HepG2 (cell line): ENCODE results near the gene TMEM200C. TPM values are rescaled to one million over a fixed set of nuclear protein-coding genes. Genes with fewer than 3 reads are reported as not detected.

Experiments used
- ATAC-seq: fragments of 200-7000 bp; cut with Tn5 transposase; 3 replicates; pipeline ENCODE4 v1.9.1; 2020; ENCODE audit warnings: mild to moderate bottlenecking, moderate library complexity
- BruUV-seq: library from RNA; stranded (reverse); fragments of 400-500 nt; replicated peaks from 2 replicates; lab custom pipeline; 2021; lab: Mats Ljungman, UMichigan
- CTCF ChIA-PET: fragments of 300-600 bp; formaldehyde crosslinking; extraction: SDS; loops from one replicate; lab custom pipeline; 2021; ENCODE audit warnings: low total read pairs, inconsistent platforms, low intra/inter-chr PET ratio; lab: Yijun Ruan, JAX
- POLR2A ChIA-PET: fragments of 350-600 bp; sonication (Branson Sonifier 250); formaldehyde crosslinking; loops from one replicate; lab custom pipeline; 2020; ENCODE audit warnings: antibody characterized with exemption, inconsistent platforms; lab: Yijun Ruan, JAX
- DNase-seq: peaks from one replicate; pipeline ENCODE4 v3.0.0-alpha.2; 2015; ENCODE audit warnings: low spot score
- FAIRE-seq: peaks from 3 replicates; lab custom pipeline; 2011; peaks lifted over from hg19 to GRCh38; lab: Jason Lieb, UNC
- H2AFZ ChIP-seq: one replicate; pipeline ENCODE4 v1.6.1; 2011; ENCODE audit warnings: low read length, inconsistent platforms
- H3K27ac ChIP-seq: fragments of 300-600 bp; 3 replicates; pipeline ENCODE4 v1.8.0; 2011; ENCODE audit warnings: mixed run types, mild to moderate bottlenecking, mixed read lengths, low read length, inconsistent platforms; ENCODE audit not compliant: insufficient read depth; ENCODE audit errors: extremely low read length
- H3K27me3 ChIP-seq, 2 experiments: fragments of 200-600 bp in 1 of 2; 2 replicates in 1 of 2; 3 replicates in 1 of 2; pipeline versions ENCODE4 v1.6.0 to v1.8.0; 2011; ENCODE audit warnings: low read length in 2 of 2, mild to moderate bottlenecking in 2 of 2, moderate library complexity in 2 of 2, inconsistent platforms in 1 of 2; ENCODE audit not compliant: insufficient read depth in 2 of 2, control insufficient read depth in 1 of 2
- H3K36me3 ChIP-seq, 2 experiments: fragments of 200-600 bp in 1 of 2; replicated peaks in 1 of 2; 2 replicates in 1 of 2; 3 replicates in 1 of 2; pipeline versions ENCODE4 v1.5.1 to v1.8.0; 2011; ENCODE audit warnings: low read length in 2 of 2, inconsistent platforms in 1 of 2; ENCODE audit not compliant: insufficient read depth in 2 of 2, control insufficient read depth in 1 of 2
- H3K4me1 ChIP-seq: 2 replicates; pipeline ENCODE4 v1.5.1; 2012; ENCODE audit warnings: low read length, inconsistent platforms; ENCODE audit not compliant: insufficient read depth
- H3K4me2 ChIP-seq: 2 replicates; pipeline ENCODE4 v1.6.0; 2011; ENCODE audit warnings: low read depth, low read length, inconsistent platforms
- H3K4me3 ChIP-seq, 3 experiments: fragments of 200-600 bp in 1 of 3; sonication (generic), shearing (Covaris generic) in 1 of 3; replicated peaks in 1 of 3; 2 replicates each; pipeline ENCODE4 v1.5.1; 2011 to 2016; ENCODE audit warnings: low read length in 3 of 3, inconsistent platforms in 2 of 3, low read depth in 2 of 3, mild to moderate bottlenecking in 2 of 3, control low read depth in 1 of 3, mixed read lengths in 1 of 3; ENCODE audit not compliant: insufficient read depth in 1 of 3
- H3K79me2 ChIP-seq: one replicate; pipeline ENCODE4 v1.6.1; 2011; ENCODE audit warnings: low read length, inconsistent platforms; ENCODE audit not compliant: insufficient read depth
- H3K9ac ChIP-seq: 2 replicates; pipeline ENCODE4 v1.6.0; 2011; ENCODE audit warnings: mild to moderate bottlenecking, low read depth, low read length, inconsistent platforms; ENCODE audit not compliant: insufficient read depth
- H3K9me3 ChIP-seq: 2 replicates; pipeline ENCODE4 v1.5.1; 2012; ENCODE audit warnings: mild to moderate bottlenecking, low read length
- H4K20me1 ChIP-seq: 2 replicates; pipeline ENCODE4 v1.6.0; 2011; ENCODE audit warnings: inconsistent platforms, mild to moderate bottlenecking, low read length, moderate library complexity; ENCODE audit not compliant: insufficient read depth
- KLF9 ChIP-seq: IDR thresholded peaks from 2 replicates; pipeline ENCODE4 v1.6.1; 2016; ENCODE audit warnings: low read depth
- MAZ ChIP-seq, 2 experiments: sonication (generic) in 1 of 2; formaldehyde crosslinking in 1 of 2; IDR thresholded peaks; 2 replicates each; pipeline versions ENCODE4 v1.5.0 to v1.6.1; 2012 to 2020; ENCODE audit warnings: low read depth in 2 of 2, mild to moderate bottlenecking in 2 of 2, borderline replicate concordance in 1 of 2, improper control_type of control experiment in 1 of 2, low read length in 1 of 2, missing genetic modification reagents in 1 of 2, moderate library complexity in 1 of 2
- MED1 ChIP-seq: sonication (generic); formaldehyde crosslinking; IDR thresholded peaks from 2 replicates; pipeline ENCODE4 v1.4.0; 2020; ENCODE audit warnings: missing genetic modification reagents
- MTF2 ChIP-seq: sonication (generic); formaldehyde crosslinking; IDR thresholded peaks from 2 replicates; pipeline ENCODE4 v1.5.0; 2020; ENCODE audit warnings: missing genetic modification reagents, borderline replicate concordance
- RAD21 ChIP-seq: fragments of 450-650 bp; formaldehyde crosslinking; IDR thresholded peaks from 2 replicates; pipeline ENCODE4 v1.5.0; 2020; ENCODE audit warnings: mild to moderate bottlenecking
- STAT5B ChIP-seq: sonication (generic); formaldehyde crosslinking; IDR thresholded peaks from 2 replicates; pipeline ENCODE4 v1.4.0; 2020; ENCODE audit warnings: missing genetic modification reagents
- ZNF343 ChIP-seq: sonication (generic); formaldehyde crosslinking; IDR thresholded peaks from 2 replicates; pipeline ENCODE4 v1.4.0; 2020; ENCODE audit warnings: mild to moderate bottlenecking, missing genetic modification reagents
- ZNF782 ChIP-seq: sonication (generic); formaldehyde crosslinking; IDR thresholded peaks from 2 replicates; pipeline ENCODE4 v1.4.0; 2020; ENCODE audit warnings: missing genetic modification reagents, mild to moderate bottlenecking, borderline replicate concordance
- ZSCAN9 ChIP-seq: IDR thresholded peaks from 2 replicates; pipeline ENCODE4 v1.6.1; 2016; ENCODE audit warnings: borderline replicate concordance
- WGBS: methylation state at CpG from one replicate; pipeline ENCODE4 v1.1.6; 2017; ENCODE audit warnings: low lambda C conversion rate; 5-methylcytosine and 5-hydroxymethylcytosine counted together
- in situ Hi-C: cut with HindIII; loops from 2 replicates; pipeline ENCODE4 v1.10.0; 2017; ENCODE audit warnings: low pct_unique_long_range_greater_than_20kb; ENCODE audit not compliant: extremely low pct_ligation_motif_present
- intact Hi-C: fragments of 100-400 bp; cut with micrococcal nuclease; formaldehyde crosslinking; loops from one replicate; pipeline ENCODE4 v1.10.0; 2022; ENCODE audit not compliant: unreplicated experiment
- polyA plus RNA-seq, 8 experiments: library from polyadenylated mRNA; depleted of rRNA in 3 of 8; stranded (reverse) in 7 of 8; unstranded in 1 of 8; fragments of >200 nt; fragmentation: Illumina TruSeq in 4 of 8; extraction: Trizol in 4 of 8; gene quantifications; 2 replicates each; pipeline versions ENCODE4 v1.2.1 to v1.2.3, GENCODE V29; 2011 to 2016; ENCODE audit warnings: low read depth in 4 of 8, missing spikeins in 1 of 8, mixed read lengths in 1 of 8; ENCODE audit not compliant: insufficient read depth in 1 of 8
- total RNA-seq, 5 experiments: library from RNA; depleted of rRNA; stranded (reverse); fragments of >200 nt; fragmentation: Illumina TruSeq; extraction: Trizol; gene quantifications; 2 replicates each; pipeline ENCODE4 v1.2.3, GENCODE V29; 2016; ENCODE audit warnings: low read depth in 1 of 5
- TF ChIP-seq, protein P1 (sequence below), 2 experiments: fragments of 450-650 bp in 1 of 2; sonication (generic) in 1 of 2; formaldehyde crosslinking; IDR thresholded peaks; 2 replicates each; pipeline versions ENCODE4 v1.5.0 to v1.8.0; 2020 to 2022; ENCODE audit warnings: mild to moderate bottlenecking in 1 of 2, missing genetic modification reagents in 1 of 2

TMEM200C gene
- total and polyA plus RNA-seq, 2 of the 13 experiments (the other 11 are each of a cell fraction or from before 2014, with no cell fraction given): 0.04 TPM; not detected in 1

DNA sequence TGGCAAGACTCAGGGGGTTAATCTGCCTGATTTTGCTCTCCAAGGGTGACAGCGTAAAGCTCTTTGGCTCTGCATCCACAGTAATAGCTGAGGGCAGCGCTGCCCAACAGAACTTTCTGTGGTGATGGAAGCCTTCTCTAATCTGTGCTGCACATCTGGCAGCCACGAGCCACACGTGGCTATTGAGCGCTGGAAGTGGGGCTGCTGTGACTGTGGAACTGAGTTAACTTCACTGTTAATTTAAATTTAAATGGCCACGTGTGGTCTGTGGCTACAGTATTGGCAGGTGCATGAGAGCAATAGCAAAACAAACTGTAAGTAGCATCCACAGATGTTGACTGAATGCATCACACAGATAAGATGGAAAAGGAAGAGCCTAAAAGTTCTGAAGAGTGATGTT lies 47.3 kb upstream of the TMEM200C start (continued):
- TF ChIP-seq MAZ (IDR thresholded peaks at IDR 0.05; ENCODE audit: borderline replicate concordance, low read depth, low read length) (no peak), MAZ (CRISPR knock-in tag; IDR thresholded peaks at IDR 0.05; ENCODE audit: low read depth) (no peak), RAD21 (CRISPR knock-in tag) (no peak), ZNF782 (CRISPR knock-in tag) (no peak), MTF2 (no peak), KLF9 (CRISPR knock-in tag) (no peak)

DNA sequence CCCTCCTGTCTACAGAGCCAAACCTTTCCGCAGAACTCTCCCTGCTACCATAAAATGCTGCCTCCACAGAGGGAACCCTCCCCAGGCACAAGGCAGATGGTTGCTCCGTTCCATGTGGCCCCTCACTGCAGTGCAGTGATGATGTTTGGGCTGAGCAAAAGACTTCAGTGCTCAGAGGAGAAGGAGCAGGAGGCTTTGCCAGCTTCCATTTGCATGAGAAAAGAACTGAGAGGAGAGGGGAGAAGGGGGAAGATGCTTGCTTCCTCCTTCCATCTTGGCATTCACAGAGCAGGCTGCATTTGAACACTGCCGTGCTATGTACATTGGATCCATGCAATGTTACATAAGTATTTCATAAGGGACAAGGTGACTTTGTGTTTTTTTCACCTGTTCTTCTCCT lies 46.6 kb upstream of the TMEM200C start:
- no peak for TF ChIP-seq MED1 (CRISPR knock-in tag)
- TF ChIP-seq, protein P1, sequence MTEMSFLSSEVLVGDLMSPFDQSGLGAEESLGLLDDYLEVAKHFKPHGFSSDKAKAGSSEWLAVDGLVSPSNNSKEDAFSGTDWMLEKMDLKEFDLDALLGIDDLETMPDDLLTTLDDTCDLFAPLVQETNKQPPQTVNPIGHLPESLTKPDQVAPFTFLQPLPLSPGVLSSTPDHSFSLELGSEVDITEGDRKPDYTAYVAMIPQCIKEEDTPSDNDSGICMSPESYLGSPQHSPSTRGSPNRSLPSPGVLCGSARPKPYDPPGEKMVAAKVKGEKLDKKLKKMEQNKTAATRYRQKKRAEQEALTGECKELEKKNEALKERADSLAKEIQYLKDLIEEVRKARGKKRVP (CRISPR knock-in tag; IDR thresholded peaks at IDR 0.05): 0 out of 4 replicates have a peak, but pooled peaks of 1 of the 2 experiments have one; percentile 17
- no peak for TF ChIP-seq ZNF343
- no peak for TF ChIP-seq ZSCAN9 (CRISPR knock-in tag)
- TF ChIP-seq STAT5B (CRISPR knock-in tag): no peak
- TF ChIP-seq, all 625 proteins: peak for 1
- FAIRE-seq: no peak
- Histone ChIP-seq H3K9ac (no peak overlapping the region), H3K4me1 (no peaks in the 10 kb centered on the region), H3K4me3 (no peak overlapping the region), H3K27me3 (peaks cover 0 to 5% of the 10 kb centered on the region in 2 experiments; a peak in 1 of 5 replicates), H3K9me3 (no peaks in the 10 kb centered on the region), H2AFZ (no peak overlapping the region), H3K27ac (no peak overlapping the region), H3K79me2 (no peaks in the 10 kb centered on the region), H3K4me2 (no peak overlapping the region), H3K36me3 (no peaks in the 10 kb centered on the region), H4K20me1 (no peaks in the 10 kb centered on the region)
- intact Hi-C loops (no loop called here), in situ Hi-C loops (no loop called here)
- CTCF ChIA-PET: no interaction called here
- WGBS: 63% methylated on average over 3 of the region's 3 CpGs
- BruUV-seq: no TSS peak
- ATAC-seq: no peak; the same call in 2 of the 3 replicates
- POLR2A ChIA-PET: no interaction called here
- no peak for DNase-seq
